PC-9 (cell line): Measurements from ENCODE around the gene DRAXIN.

Experiments used
- EZH2 ChIP-seq: fragments of 200-600 bp; sonication (generic); IDR thresholded peaks from 2 replicates; pipeline ENCODE4 v1.8.0; 2017; ENCODE audit warnings: antibody characterized with exemption, low read depth
- TF ChIP-seq, protein P1 (sequence below): fragments of 200-600 bp; sonication (generic); conservative IDR thresholded peaks from 2 replicates; pipeline ENCODE4 v1.6.1; 2017; ENCODE audit warnings: mixed run types, antibody characterized with exemption, mild to moderate bottlenecking, moderate library complexity

DNA sequence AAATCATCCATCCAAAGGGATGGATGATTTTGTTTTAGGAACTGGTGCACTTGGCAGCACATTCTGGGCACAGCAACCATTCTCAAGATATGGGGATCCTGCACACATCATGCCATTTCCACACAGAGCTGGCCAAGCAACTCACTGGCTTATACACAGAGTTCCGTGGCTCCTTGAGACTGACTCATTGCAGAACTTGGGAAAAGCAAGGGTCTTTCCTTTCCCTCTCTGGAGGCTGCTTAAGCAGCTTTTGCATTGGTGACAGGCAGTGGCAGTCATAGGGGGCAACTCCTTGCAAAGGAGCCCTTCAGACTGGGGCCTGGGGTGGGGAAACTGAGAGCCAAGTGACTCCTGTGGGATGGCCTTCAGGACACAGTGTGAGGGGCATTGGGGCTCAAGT lies 8.7 kb upstream of the DRAXIN start:
- TF ChIP-seq, protein P1, sequence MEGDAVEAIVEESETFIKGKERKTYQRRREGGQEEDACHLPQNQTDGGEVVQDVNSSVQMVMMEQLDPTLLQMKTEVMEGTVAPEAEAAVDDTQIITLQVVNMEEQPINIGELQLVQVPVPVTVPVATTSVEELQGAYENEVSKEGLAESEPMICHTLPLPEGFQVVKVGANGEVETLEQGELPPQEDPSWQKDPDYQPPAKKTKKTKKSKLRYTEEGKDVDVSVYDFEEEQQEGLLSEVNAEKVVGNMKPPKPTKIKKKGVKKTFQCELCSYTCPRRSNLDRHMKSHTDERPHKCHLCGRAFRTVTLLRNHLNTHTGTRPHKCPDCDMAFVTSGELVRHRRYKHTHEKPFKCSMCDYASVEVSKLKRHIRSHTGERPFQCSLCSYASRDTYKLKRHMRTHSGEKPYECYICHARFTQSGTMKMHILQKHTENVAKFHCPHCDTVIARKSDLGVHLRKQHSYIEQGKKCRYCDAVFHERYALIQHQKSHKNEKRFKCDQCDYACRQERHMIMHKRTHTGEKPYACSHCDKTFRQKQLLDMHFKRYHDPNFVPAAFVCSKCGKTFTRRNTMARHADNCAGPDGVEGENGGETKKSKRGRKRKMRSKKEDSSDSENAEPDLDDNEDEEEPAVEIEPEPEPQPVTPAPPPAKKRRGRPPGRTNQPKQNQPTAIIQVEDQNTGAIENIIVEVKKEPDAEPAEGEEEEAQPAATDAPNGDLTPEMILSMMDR: no peak
- TF ChIP-seq EZH2: no peak
